Measurements from ENCODE around the gene TSC22D4. TPM values are rescaled to one million over a fixed set of nuclear protein-coding genes. Genes with fewer than 3 reads are reported as not detected.

The TSC22D4 gene
- total and polyA plus RNA-seq, 2 experiments from 2014 or later, result 14.6 to 24.9 TPM

- H3K4me1 ChIP-seq (ENCODE audit: insufficient read depth), result no peaks in the 10 kb centered on the region; the same call in 1 of the 2 replicates
- no peaks in the 10 kb centered on the region for H3K79me2 ChIP-seq (replicated peaks; ENCODE audit: insufficient read depth)
- H3K27me3 ChIP-seq (ENCODE audit: insufficient read depth), result no peaks in the 10 kb centered on the region
- H2AFZ ChIP-seq, result no peak overlapping the region
- Mint-ChIP-seq H3K4me3 (no peak overlapping the region), H3K36me3 (ENCODE audit: low read depth) (no peaks in the 10 kb centered on the region), H3K9me3 (no peaks in the 10 kb centered on the region), H3K27me3 (ENCODE audit: insufficient read depth, low read depth, poor library complexity) (peaks cover 10% of the 10 kb centered on the region), H3K27ac (no peak overlapping the region), H3K4me1 (peaks cover 9% of the 10 kb centered on the region)
- H3K9me2 ChIP-seq (ENCODE audit: insufficient read depth), result no peaks in the 10 kb centered on the region
- H3K27ac ChIP-seq (ENCODE audit: low read depth), result no peak overlapping the region
- no peaks in the 10 kb centered on the region for H3K36me3 ChIP-seq (ENCODE audit: insufficient read depth)
- TF ChIP-seq ZNF331 (CRISPR knock-in tag; IDR thresholded peaks at IDR 0.05; ENCODE audit: low read depth), result no peak
- no peak for TF ChIP-seq ZNF114 (CRISPR knock-in tag; IDR thresholded peaks at IDR 0.05)
- no peak for TF ChIP-seq ZNF462 (CRISPR knock-in tag; IDR thresholded peaks at IDR 0.05)
- TF ChIP-seq REST (IDR thresholded peaks at IDR 0.05; ENCODE audit: unreplicated experiment), result no peak
- no peak for TF ChIP-seq CREB1 (CRISPR knock-in tag; IDR thresholded peaks at IDR 0.05; ENCODE audit: low read depth)
- TF ChIP-seq JUNB (IDR thresholded peaks at IDR 0.05; ENCODE audit: unreplicated experiment), result no peak
- no peak for TF ChIP-seq ETS1 (IDR thresholded peaks at IDR 0.05)
- no peak for TF ChIP-seq NANOG (IDR thresholded peaks at IDR 0.05; ENCODE audit: borderline replicate concordance)
- no peak for TF ChIP-seq CTCF (conservative IDR thresholded peaks at IDR 0.05; ENCODE audit: low read depth in 2 of 2)
- no peak for TF ChIP-seq EZH2phosphoT487 (IDR thresholded peaks at IDR 0.05; ENCODE audit: unreplicated experiment)
- no peak for TF ChIP-seq POLR2AphosphoS5 (IDR thresholded peaks at IDR 0.05; ENCODE audit: low read depth)
- TF ChIP-seq STAT1 (IDR thresholded peaks at IDR 0.05; ENCODE audit: unreplicated experiment), result no peak
- TF ChIP-seq EZH2 (IDR thresholded peaks at IDR 0.05; ENCODE audit: low read depth, unreplicated experiment), result no peak
- DNase-seq (ENCODE audit: low spot score) (no peak), ATAC-seq (no peak)
- H3F3A ChIP-seq (replicated peaks; ENCODE audit: low read depth), result no peaks in the 10 kb centered on the region
- no peak overlapping the region for H3K4me2 ChIP-seq
- H4K20me1 ChIP-seq (replicated peaks; ENCODE audit: insufficient read depth), result no peaks in the 10 kb centered on the region
- H3K4me3 ChIP-seq, result no peak overlapping the region
These were observed 37.1 kb downstream of the TSC22D4 start for GRCh38 chr7:100441641-100442535.
